HUDEP-2 (cell line): ENCODE results near the gene MCEMP1.

Experiments used
- DNase-seq, 76 experiments: peaks; one replicate each; lab custom pipeline; 2025; ENCODE audit not compliant: unreplicated experiment in 76 of 76; lab: John Stamatoyannopoulos, UW

Gene MCEMP1

DNA sequence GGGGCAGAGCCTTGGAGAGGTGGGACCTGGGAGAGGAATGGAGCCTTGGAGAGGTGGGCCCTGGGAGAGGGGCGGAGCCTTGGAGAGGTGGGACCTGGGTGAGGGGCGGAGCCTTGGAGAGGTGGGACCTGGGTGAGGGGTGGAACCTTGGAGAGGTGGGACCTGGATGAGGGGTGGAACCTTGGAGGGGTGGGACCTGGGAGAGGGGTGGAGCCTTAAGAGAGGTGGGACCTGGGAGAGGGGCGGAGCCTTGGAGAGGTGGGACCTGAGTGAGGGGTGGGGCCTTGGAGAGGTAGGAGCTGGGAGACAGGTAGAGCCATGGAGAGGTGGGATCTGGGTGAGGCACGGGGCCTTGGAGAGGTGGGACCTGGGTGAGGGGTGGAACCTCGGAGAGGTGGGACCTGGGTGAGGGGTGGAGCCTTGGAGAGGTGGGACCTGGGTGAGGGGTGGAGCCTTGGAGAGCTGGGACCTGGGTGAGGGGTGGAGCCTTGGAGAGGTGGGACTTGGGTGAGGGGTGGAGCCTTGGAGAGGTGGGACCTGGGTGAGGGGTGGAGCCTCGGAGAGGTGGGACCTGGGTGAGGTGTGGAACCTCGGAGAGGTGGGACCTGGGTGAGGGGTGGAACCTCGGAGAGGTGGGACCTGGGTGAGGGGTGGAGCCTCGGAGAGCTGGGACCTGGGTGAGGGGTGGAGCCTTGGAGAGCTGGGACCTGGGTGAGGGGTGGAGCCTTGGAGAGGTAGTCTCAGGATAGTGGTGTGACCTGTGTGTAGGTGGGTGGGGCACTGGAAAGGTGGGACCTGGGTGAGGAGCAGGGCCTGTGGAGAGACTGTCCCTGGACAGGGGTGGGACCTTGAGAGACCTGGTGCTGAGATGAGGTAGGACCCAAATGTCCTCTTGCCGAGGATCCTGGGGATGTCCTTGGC lies 33.0 kb upstream of the MCEMP1 start:
- DNase-seq, result peak in 52 of 76 experiments; percentile 13 to 75 (median 46)

- no peak for DNase-seq
These were observed 32.4 kb upstream of the MCEMP1 start for GRCh38 chr19:7644550-7644877.

GRCh38 chr19:7645163-7645562 lies 31.7 kb upstream of the MCEMP1 start:
- no peak for DNase-seq

GRCh38 chr19:7645656-7646425 lies 31.0 kb upstream of the MCEMP1 start:
- no peak for DNase-seq

GRCh38 chr19:7646426-7646700 lies 30.5 kb upstream of the MCEMP1 start:
- no peak for DNase-seq

DNA sequence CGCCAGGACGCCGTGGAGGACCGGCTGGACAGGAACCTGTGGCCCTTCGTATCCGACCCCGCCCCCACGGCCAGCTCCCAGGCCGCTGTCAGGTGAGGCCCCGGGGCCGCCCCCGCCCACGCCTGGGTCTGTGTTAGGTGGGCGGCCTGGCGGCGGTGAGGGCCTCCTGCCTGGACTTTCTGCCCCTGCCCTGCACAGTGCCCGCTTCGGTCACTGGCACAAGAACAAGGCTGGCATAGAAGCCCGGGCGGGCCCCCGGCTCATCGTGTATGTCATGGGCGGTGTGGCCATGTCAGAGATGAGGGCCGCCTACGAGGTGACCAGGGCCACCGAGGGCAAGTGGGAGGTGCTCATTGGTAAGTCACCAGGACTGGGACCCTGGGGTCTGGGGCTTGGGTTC lies 29.7 kb upstream of the MCEMP1 start:
- DNase-seq, result no peak

- DNase-seq, result no peak
These were observed 28.4 kb upstream of the MCEMP1 start for GRCh38 chr19:7648265-7649014.

- no peak for DNase-seq
These were observed 26.7 kb upstream of the MCEMP1 start for GRCh38 chr19:7650148-7650547.

GRCh38 chr19:7652061-7652641 lies 24.7 kb upstream of the MCEMP1 start:
- peak in 72 of 76 experiments; percentile 21 to 90 (median 74) for DNase-seq

GRCh38 chr19:7654401-7654800 lies 22.5 kb upstream of the MCEMP1 start:
- DNase-seq, result no peak

DNA sequence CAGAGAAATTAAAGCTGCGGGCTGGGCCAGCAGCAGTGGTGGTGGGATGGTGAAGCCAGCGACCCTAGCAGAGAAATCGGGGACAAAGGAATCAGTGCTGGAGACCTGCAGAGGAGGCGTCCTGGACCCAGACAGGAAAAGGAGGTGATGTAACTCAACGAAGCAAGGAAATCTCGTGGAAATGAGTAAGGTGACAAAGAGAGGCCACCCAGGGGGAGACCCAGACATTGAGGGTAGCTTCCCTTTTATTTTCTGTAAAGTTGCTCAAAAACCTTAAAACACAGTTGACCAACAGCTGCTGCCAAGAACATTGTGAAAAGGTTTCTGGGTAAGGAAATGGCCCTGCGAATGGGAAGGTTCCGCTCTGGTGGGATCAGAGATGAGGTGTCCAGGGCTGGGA lies 21.3 kb upstream of the MCEMP1 start:
- no peak for DNase-seq

DNA sequence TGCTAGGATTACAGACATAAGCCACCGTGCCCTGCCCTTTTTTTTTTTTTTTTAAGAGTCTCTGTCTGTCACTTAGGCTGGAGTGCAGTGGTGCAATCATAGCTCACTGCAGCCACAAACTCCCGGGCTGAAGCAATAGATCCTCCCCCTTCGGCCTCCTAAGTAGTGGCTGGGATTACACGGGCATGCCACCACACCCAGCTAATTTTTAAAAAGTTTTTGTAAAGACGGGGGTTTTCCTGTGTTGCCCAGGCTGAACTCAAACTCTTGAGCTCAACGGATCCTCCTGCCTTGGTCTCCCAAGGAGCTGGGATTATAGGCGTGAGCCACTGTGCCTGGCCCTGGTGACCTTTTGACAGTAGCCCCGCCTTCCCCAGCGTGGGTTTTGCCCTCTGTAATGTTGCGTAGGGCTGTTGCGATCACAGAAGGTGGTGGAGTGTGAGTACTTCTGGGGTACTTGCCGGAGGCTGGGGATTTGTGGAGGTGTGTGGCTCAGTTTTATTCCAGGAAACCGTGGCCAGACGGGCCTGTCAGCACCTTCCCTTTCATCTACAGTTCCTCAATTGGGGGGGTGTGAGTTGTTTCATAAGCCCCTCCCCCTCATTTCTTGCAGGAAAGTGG lies 19.6 kb upstream of the MCEMP1 start:
- no peak for DNase-seq

- no peak for DNase-seq
These were observed 18.6 kb upstream of the MCEMP1 start for GRCh38 chr19:7658219-7658686.

- no peak for DNase-seq
These were observed 14.9 kb upstream of the MCEMP1 start for GRCh38 chr19:7661744-7662538.

- no peak for DNase-seq
These were observed 14.2 kb upstream of the MCEMP1 start for GRCh38 chr19:7662657-7663056.

GRCh38 chr19:7663706-7664105 lies 13.2 kb upstream of the MCEMP1 start:
- DNase-seq, result no peak

DNA sequence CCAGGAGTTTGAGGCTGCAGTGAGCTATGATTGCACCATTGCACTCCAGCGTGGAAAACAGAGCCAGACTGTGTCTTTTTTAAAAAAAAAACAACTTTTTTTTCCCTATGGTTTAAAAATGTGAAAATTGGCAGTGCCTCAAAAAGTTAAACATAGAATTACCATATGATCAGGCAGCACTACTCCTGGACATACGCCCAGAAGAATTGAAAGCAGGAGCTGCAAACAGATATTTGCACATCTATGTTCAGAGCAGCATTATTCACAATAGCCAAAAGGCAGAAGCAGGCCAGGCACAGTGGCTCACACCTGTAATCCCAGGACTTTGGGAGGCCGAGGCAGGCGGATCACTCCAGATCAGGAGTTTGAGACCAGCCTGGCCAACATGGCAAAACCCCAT lies 11.8 kb upstream of the MCEMP1 start:
- no peak for DNase-seq

DNA sequence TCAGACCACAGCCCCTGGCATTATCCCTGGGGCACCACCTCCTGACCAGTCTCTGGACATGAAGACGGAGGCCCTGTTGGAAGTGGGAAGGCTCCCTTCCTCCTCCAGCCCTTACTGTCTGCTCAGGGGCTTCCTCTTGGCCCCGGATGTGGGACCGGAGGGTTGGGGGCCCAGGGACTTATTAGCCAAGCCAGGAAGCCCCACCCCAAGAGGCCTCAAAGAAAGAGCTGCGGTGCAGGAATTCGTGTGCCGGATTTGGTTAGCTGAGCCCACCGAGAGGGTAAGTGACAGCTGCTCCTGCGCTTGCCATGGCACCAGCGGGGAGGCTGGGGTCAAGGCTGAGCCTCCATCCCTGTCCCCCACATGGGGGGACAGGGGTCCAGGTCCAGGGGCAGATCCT lies 8.0 kb upstream of the MCEMP1 start, which contains the start of gene RETN:
TSS of gene RETN (plus strand) at position 208 of the 400 bp plus-strand sequence. CDS start 278 bp downstream, outside the sequence.
- no peak for DNase-seq

DNA sequence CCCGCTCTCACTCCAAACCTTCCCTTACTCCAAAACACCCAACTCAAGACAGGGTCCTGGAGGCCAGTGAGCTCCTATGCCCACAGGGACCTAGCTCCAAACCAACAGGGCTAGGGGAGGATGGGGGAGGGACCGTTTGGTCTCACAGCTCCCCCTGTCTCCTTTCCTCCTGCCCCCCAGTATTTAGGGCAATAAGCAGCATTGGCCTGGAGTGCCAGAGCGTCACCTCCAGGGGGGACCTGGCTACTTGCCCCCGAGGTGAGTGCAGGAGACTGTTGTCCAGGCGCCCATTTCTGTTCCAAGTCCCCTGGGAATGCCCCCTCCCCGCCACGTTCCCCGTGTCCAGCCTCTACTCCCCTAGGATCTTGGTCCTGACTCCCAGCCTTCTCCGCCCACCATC lies 7.2 kb upstream of the MCEMP1 start:
- DNase-seq, result no peak
